ENCODE results near the gene PKN1.
A peak's percentile ranks its signal among the peaks of the same experiment; 100 is the strongest.
"Not testable (repeated sequence)": the region's sequence is repeated elsewhere in the genome, so short reads cannot be mapped to it uniquely, and the experiment has no call there.

PKN1 gene

DNA sequence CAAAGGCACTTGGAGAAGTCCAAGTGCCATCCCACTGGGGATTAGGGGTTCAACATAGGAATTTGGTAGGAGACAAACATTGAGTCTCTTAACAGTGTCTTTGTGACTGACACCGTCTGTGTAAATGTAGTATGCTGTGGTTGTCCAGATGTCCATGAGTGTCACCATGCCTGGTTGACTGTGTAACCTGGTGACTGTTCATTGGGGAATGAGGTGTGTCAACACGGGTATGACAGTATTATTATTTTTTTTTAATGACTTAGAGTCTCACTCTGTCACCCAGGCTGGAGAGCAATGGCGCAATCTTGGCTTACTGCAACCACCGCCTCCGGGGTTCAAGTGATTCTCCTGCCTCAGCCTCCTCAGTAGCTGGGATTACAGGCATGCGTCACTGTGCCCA lies 16.2 kb downstream of the PKN1 start:
- TF ChIP-seq EZH2 (IDR thresholded peaks at IDR 0.05; ENCODE audit: borderline replicate concordance, low read depth, low read length, severe bottlenecking): no peak
- TF ChIP-seq, protein P1, sequence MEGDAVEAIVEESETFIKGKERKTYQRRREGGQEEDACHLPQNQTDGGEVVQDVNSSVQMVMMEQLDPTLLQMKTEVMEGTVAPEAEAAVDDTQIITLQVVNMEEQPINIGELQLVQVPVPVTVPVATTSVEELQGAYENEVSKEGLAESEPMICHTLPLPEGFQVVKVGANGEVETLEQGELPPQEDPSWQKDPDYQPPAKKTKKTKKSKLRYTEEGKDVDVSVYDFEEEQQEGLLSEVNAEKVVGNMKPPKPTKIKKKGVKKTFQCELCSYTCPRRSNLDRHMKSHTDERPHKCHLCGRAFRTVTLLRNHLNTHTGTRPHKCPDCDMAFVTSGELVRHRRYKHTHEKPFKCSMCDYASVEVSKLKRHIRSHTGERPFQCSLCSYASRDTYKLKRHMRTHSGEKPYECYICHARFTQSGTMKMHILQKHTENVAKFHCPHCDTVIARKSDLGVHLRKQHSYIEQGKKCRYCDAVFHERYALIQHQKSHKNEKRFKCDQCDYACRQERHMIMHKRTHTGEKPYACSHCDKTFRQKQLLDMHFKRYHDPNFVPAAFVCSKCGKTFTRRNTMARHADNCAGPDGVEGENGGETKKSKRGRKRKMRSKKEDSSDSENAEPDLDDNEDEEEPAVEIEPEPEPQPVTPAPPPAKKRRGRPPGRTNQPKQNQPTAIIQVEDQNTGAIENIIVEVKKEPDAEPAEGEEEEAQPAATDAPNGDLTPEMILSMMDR (IDR thresholded peaks at IDR 0.05; ENCODE audit: borderline replicate concordance, extremely low read depth, low read length, poor library complexity, severe bottlenecking): no peak
- Histone ChIP-seq H3K27me3 (ENCODE audit: insufficient read depth, low read length, poor library complexity) (no peaks in the 10 kb centered on the region), H4K20me1 (ENCODE audit: insufficient read depth, low read length) (peaks cover 28% of the 10 kb centered on the region), H2AFZ (ENCODE audit: low read depth, low read length) (no peak overlapping the region), H3K4me3 (ENCODE audit: low read depth in 1 of 2, low read length in 2 of 2) (no peak overlapping the region), H3K36me3 (ENCODE audit: insufficient read depth, low read length) (peaks cover 82% of the 10 kb centered on the region), H3K9ac (ENCODE audit: low read depth, low read length) (no peak overlapping the region), H3K4me1 (ENCODE audit: insufficient read depth, low read length) (no peaks in the 10 kb centered on the region), H3K4me2 (ENCODE audit: insufficient read depth, low read length) (no peak overlapping the region), H3K79me2 (ENCODE audit: insufficient read depth, low read length) (no peaks in the 10 kb centered on the region; the same call in 1 of the 2 replicates), H3K9me3 (ENCODE audit: insufficient read depth, low read length, severe bottlenecking) (no peaks in the 10 kb centered on the region), H3K27ac (ENCODE audit: low read length) (no peak overlapping the region)
- DNase-seq: no peak
- ATAC-seq (ENCODE audit: insufficient read depth, low read depth): no peak

DNA sequence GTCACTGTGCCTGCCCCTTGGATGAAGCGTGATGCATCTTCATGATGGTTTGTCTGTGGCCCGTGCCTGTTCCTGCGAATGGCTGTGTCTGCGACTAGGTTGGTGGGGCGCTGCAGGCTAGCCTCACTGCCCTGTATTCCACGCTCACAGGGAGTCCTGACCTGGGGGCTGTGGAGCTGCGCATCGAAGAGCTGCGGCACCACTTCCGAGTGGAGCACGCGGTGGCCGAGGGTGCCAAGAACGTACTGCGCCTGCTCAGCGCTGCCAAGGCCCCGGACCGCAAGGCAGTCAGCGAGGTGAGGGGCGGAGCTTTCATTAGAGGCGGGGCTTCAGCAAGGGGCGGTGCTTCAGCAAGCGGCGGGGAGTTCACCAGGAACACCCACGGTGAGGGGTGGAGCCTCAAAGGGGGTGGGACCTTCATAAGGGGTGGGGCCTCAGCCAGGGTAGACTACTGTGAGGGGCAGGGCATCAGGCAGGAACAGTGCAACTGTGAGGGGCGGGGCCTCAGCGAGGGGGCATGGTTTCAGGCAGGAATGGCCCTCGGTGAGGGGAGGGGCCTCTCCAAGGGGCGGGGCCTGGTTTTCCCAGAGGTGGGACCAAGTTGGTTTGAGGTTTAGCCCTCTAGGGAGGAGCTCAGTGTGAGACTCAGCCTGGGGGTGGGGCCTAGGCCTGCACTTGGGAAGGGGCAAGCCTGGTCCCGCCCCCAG lies 17.2 kb downstream of the PKN1 start:
- DNase-seq: peak; percentile 86

DNA sequence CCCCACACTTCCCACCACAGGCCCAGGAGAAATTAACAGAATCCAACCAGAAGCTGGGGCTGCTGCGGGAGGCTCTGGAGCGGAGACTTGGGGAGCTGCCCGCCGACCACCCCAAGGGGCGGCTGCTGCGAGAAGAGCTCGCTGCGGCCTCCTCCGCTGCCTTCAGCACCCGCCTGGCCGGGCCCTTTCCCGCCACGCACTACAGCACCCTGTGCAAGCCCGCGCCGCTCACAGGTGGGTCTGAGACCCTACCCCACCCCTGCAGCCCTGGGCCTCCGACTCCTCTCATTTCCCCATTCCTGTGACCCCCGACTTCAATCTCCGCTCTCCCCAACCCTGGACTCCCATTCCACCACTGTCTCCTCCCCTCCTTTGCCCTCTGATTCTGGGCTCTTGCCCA lies 17.8 kb downstream of the PKN1 start:
- peaks cover 83% of the 10 kb centered on the region for H3K36me3 ChIP-seq (ENCODE audit: insufficient read depth, low read length)
- no peaks in the 10 kb centered on the region for H3K4me1 ChIP-seq (ENCODE audit: insufficient read depth, low read length)
- no peaks in the 10 kb centered on the region for H3K27me3 ChIP-seq (ENCODE audit: insufficient read depth, low read length, poor library complexity)
- H3K9ac ChIP-seq (ENCODE audit: low read depth, low read length): no peak overlapping the region
- H3K79me2 ChIP-seq (ENCODE audit: insufficient read depth, low read length): no peaks in the 10 kb centered on the region
- H3K4me3 ChIP-seq (ENCODE audit: low read depth in 1 of 2, low read length in 2 of 2): no peak overlapping the region
- H4K20me1 ChIP-seq (ENCODE audit: insufficient read depth, low read length): peaks cover 28% of the 10 kb centered on the region
- no peak overlapping the region for H3K4me2 ChIP-seq (ENCODE audit: insufficient read depth, low read length)
- ATAC-seq (ENCODE audit: insufficient read depth, low read depth): 0 out of 3 replicates have a peak, but pooled peaks have one; percentile 4
- H3K9me3 ChIP-seq (ENCODE audit: insufficient read depth, low read length, severe bottlenecking): no peaks in the 10 kb centered on the region
- no peak overlapping the region for H2AFZ ChIP-seq (ENCODE audit: low read depth, low read length)
- DNase-seq: no peak
- H3K27ac ChIP-seq (ENCODE audit: low read length): no peak overlapping the region
- TF ChIP-seq, protein P1 (IDR thresholded peaks at IDR 0.05; ENCODE audit: borderline replicate concordance, extremely low read depth, low read length, poor library complexity, severe bottlenecking): no peak
- TF ChIP-seq EZH2 (IDR thresholded peaks at IDR 0.05; ENCODE audit: borderline replicate concordance, low read depth, low read length, severe bottlenecking): no peak

More for the DNA sequence above, 17.2 kb downstream of the PKN1 start:
- Histone ChIP-seq H2AFZ (ENCODE audit: low read depth, low read length) (no peak overlapping the region), H3K27ac (ENCODE audit: low read length) (no peak overlapping the region), H3K9me3 (ENCODE audit: insufficient read depth, low read length, severe bottlenecking) (no peaks in the 10 kb centered on the region), H3K9ac (ENCODE audit: low read depth, low read length) (no peak overlapping the region), H3K4me2 (ENCODE audit: insufficient read depth, low read length) (no peak overlapping the region), H3K4me1 (ENCODE audit: insufficient read depth, low read length) (no peaks in the 10 kb centered on the region), H3K36me3 (ENCODE audit: insufficient read depth, low read length) (peaks cover 84% of the 10 kb centered on the region), H4K20me1 (ENCODE audit: insufficient read depth, low read length) (peaks cover 28% of the 10 kb centered on the region), H3K79me2 (ENCODE audit: insufficient read depth, low read length) (no peaks in the 10 kb centered on the region), H3K4me3 (ENCODE audit: low read depth in 1 of 2, low read length in 2 of 2) (no peak overlapping the region), H3K27me3 (ENCODE audit: insufficient read depth, low read length, poor library complexity) (no peaks in the 10 kb centered on the region)
- ATAC-seq (ENCODE audit: insufficient read depth, low read depth): peak; percentile 90
- TF ChIP-seq EZH2 (IDR thresholded peaks at IDR 0.05; ENCODE audit: borderline replicate concordance, low read depth, low read length, severe bottlenecking): no peak
- TF ChIP-seq, protein P1 (IDR thresholded peaks at IDR 0.05; ENCODE audit: borderline replicate concordance, extremely low read depth, low read length, poor library complexity, severe bottlenecking): no peak

DNA sequence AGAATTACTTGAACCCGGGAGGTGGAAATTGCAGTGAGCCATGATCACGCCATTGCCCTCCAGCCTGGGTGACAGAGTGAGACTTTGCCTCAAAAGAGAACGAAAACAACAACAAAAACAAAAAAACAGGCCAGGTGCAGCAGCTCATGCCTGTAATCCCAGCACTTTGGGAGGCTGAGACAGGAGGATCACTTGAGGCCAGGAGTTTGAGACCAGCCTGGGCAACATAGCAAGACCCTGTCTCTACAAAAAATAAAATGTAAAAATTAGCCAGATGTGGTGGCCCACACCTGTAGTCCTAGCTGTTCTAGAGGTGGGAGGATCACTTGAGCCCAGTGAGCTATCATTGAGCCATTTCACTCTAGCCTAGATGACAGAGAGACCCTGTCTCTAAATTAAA lies 19.2 kb downstream of the PKN1 start:
- not testable (repeated sequence) for DNase-seq; H3K27ac ChIP-seq (ENCODE audit: low read length); H3K4me3 ChIP-seq (ENCODE audit: low read depth in 1 of 2, low read length in 2 of 2); H3K27me3 ChIP-seq (ENCODE audit: insufficient read depth, low read length, poor library complexity); H3K4me2 ChIP-seq (ENCODE audit: insufficient read depth, low read length); H3K9me3 ChIP-seq (ENCODE audit: insufficient read depth, low read length, severe bottlenecking); H3K9ac ChIP-seq (ENCODE audit: low read depth, low read length); ATAC-seq (ENCODE audit: insufficient read depth, low read depth); H2AFZ ChIP-seq (ENCODE audit: low read depth, low read length); H3K4me1 ChIP-seq (ENCODE audit: insufficient read depth, low read length); H3K79me2 ChIP-seq (ENCODE audit: insufficient read depth, low read length)
- Histone ChIP-seq H3K36me3 (ENCODE audit: insufficient read depth, low read length) (peaks cover 77% of the 10 kb centered on the region), H4K20me1 (ENCODE audit: insufficient read depth, low read length) (peaks cover 28% of the 10 kb centered on the region)
